ENCODE measurements around the gene CDH20. TPM values are rescaled to one million over a fixed set of nuclear protein-coding genes. Genes with fewer than 3 reads are reported as not detected.

CDH20 gene
- total and polyA plus RNA-seq, 2 donors (not counting 1 experiment from before 2014, with no cell fraction given): 0.24 TPM; not detected in 1

DNA sequence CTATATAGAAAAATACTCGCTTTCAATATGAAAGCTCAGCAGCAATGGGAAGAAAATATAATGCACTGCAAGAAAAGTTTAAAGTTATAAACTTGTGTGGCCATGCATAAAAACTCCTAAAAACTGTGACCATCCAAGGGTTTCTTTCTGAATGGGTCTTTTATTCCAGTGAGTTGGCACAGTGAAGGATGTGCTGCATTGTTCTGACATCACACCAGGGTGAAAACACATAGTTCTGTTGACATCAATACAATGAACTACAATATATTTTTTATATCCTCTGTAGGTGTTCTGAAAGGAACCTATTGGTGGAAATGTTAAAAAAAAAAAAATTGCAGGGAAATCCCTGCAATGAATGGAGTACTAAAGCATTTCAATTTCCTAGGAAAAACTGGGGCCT is 80.2 kb downstream of the CDH20 start:
- Histone ChIP-seq H4K20me1 (ENCODE audit: control insufficient read depth, extremely low read depth, insufficient read depth, low read length) (no peaks in the 10 kb centered on the region), H3K9ac (ENCODE audit: insufficient read depth, low read length) (no peak overlapping the region), H3K9me3 (ENCODE audit: control insufficient read depth, insufficient read depth, low read depth, low read length) (no peaks in the 10 kb centered on the region), H3K27me3 (ENCODE audit: control insufficient read depth, insufficient read depth, low read length) (no peaks in the 10 kb centered on the region), H3K79me2 (ENCODE audit: control insufficient read depth, insufficient read depth, low read length) (no peaks in the 10 kb centered on the region), H3K4me1 (ENCODE audit: control insufficient read depth, extremely low read depth, insufficient read depth, low read length) (no peaks in the 10 kb centered on the region), H3K4me2 (ENCODE audit: extremely low read depth, insufficient read depth, low read length) (no peak overlapping the region), H3K4me3 (replicated peaks in 1 of 4; ENCODE audit: control extremely low read depth in 1 of 4, insufficient read depth in 1 of 4, low read depth in 3 of 4, low read length in 4 of 4) (no peak overlapping the region), H3K27ac (ENCODE audit: insufficient read depth, low read length) (no peak overlapping the region), H3K36me3 (ENCODE audit: control insufficient read depth, insufficient read depth, low read length) (no peaks in the 10 kb centered on the region), H2AFZ (ENCODE audit: low read length) (no peak overlapping the region)
- no peak for DNase-seq (ENCODE audit: low read depth in 2 of 2)
- no peak for TF ChIP-seq EZH2 (IDR thresholded peaks at IDR 0.05; ENCODE audit: low read length, missing control alignments)
- TF ChIP-seq, protein P1, sequence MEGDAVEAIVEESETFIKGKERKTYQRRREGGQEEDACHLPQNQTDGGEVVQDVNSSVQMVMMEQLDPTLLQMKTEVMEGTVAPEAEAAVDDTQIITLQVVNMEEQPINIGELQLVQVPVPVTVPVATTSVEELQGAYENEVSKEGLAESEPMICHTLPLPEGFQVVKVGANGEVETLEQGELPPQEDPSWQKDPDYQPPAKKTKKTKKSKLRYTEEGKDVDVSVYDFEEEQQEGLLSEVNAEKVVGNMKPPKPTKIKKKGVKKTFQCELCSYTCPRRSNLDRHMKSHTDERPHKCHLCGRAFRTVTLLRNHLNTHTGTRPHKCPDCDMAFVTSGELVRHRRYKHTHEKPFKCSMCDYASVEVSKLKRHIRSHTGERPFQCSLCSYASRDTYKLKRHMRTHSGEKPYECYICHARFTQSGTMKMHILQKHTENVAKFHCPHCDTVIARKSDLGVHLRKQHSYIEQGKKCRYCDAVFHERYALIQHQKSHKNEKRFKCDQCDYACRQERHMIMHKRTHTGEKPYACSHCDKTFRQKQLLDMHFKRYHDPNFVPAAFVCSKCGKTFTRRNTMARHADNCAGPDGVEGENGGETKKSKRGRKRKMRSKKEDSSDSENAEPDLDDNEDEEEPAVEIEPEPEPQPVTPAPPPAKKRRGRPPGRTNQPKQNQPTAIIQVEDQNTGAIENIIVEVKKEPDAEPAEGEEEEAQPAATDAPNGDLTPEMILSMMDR (conservative IDR thresholded peaks at IDR 0.05 in 1 of 2, IDR thresholded peaks at IDR 0.05 in 1 of 2; ENCODE audit: low read depth in 1 of 2, low read length in 2 of 2): no peak

DNA sequence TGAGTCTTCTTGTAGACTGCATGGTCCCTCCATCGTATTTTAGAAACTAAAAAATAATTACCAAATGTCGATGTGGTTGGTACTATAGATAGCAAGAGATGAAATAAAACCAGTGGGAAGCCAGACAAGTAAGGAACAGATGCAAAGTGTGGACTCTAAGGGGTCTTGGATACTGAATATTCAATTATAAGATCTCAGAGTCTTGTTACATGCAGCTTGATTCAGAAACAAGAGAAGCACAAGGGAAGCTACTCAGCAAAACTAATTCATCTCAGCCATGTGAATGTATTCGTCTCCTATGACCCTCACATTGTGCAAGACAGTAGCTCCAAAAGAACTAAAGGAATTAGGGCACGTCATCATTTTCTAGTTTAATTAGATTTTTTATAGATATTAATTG is 80.9 kb downstream of the CDH20 start:
- Histone ChIP-seq H3K9ac (ENCODE audit: insufficient read depth, low read length) (no peak overlapping the region), H3K4me3 (replicated peaks in 1 of 4; ENCODE audit: control extremely low read depth in 1 of 4, insufficient read depth in 1 of 4, low read depth in 3 of 4, low read length in 4 of 4) (no peak overlapping the region), H3K9me3 (ENCODE audit: control insufficient read depth, insufficient read depth, low read depth, low read length) (no peaks in the 10 kb centered on the region), H3K36me3 (ENCODE audit: control insufficient read depth, insufficient read depth, low read length) (no peaks in the 10 kb centered on the region), H3K27me3 (ENCODE audit: control insufficient read depth, insufficient read depth, low read length) (no peaks in the 10 kb centered on the region), H2AFZ (ENCODE audit: low read length) (no peak overlapping the region), H3K27ac (ENCODE audit: insufficient read depth, low read length) (no peak overlapping the region), H3K4me2 (ENCODE audit: extremely low read depth, insufficient read depth, low read length) (no peak overlapping the region), H4K20me1 (ENCODE audit: control insufficient read depth, extremely low read depth, insufficient read depth, low read length) (no peaks in the 10 kb centered on the region), H3K79me2 (ENCODE audit: control insufficient read depth, insufficient read depth, low read length) (no peaks in the 10 kb centered on the region), H3K4me1 (ENCODE audit: control insufficient read depth, extremely low read depth, insufficient read depth, low read length) (no peaks in the 10 kb centered on the region)
- DNase-seq (ENCODE audit: low read depth in 2 of 2): no peak
- no peak for TF ChIP-seq EZH2 (IDR thresholded peaks at IDR 0.05; ENCODE audit: low read length, missing control alignments)
- TF ChIP-seq, protein P1 (conservative IDR thresholded peaks at IDR 0.05 in 1 of 2, IDR thresholded peaks at IDR 0.05 in 1 of 2; ENCODE audit: low read depth in 1 of 2, low read length in 2 of 2): no peak

DNA sequence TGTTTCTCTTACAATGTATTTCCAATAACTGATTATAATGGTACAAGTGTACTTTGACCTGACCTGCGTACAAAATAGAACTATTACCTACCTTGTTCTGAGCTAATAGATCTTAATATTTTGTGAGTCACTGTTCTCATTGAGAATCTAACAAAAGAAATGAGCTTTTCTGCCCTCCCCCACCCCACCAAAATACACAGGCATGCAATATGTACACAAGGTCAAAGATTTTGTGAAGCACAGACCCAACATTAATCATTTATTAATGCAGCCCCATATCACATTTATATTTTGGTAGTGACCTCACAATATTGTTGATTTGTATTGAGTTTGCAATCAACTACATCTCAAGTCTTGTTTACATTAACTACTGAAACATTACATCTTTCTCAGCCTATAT is 86.5 kb downstream of the CDH20 start:
- H3K4me2 ChIP-seq (ENCODE audit: extremely low read depth, insufficient read depth, low read length): no peak overlapping the region
- TF ChIP-seq, protein P1 (conservative IDR thresholded peaks at IDR 0.05 in 1 of 2, IDR thresholded peaks at IDR 0.05 in 1 of 2; ENCODE audit: low read depth in 1 of 2, low read length in 2 of 2): no peak
- no peak for TF ChIP-seq EZH2 (IDR thresholded peaks at IDR 0.05; ENCODE audit: low read length, missing control alignments)

More for the DNA sequence above, 86.5 kb downstream of the CDH20 start:
- H2AFZ ChIP-seq (ENCODE audit: low read length): no peak overlapping the region
- H3K9me3 ChIP-seq (ENCODE audit: control insufficient read depth, insufficient read depth, low read depth, low read length): no peaks in the 10 kb centered on the region
- no peaks in the 10 kb centered on the region for H3K36me3 ChIP-seq (ENCODE audit: control insufficient read depth, insufficient read depth, low read length)
- no peaks in the 10 kb centered on the region for H3K79me2 ChIP-seq (ENCODE audit: control insufficient read depth, insufficient read depth, low read length)
- H3K4me1 ChIP-seq (ENCODE audit: control insufficient read depth, extremely low read depth, insufficient read depth, low read length): no peaks in the 10 kb centered on the region
- no peaks in the 10 kb centered on the region for H4K20me1 ChIP-seq (ENCODE audit: control insufficient read depth, extremely low read depth, insufficient read depth, low read length)
- H3K27ac ChIP-seq (ENCODE audit: insufficient read depth, low read length): no peak overlapping the region
- H3K9ac ChIP-seq (ENCODE audit: insufficient read depth, low read length): no peak overlapping the region
- DNase-seq (ENCODE audit: low read depth in 2 of 2): no peak
- H3K4me3 ChIP-seq (replicated peaks in 1 of 4; ENCODE audit: control extremely low read depth in 1 of 4, insufficient read depth in 1 of 4, low read depth in 3 of 4, low read length in 4 of 4): no peak overlapping the region
- H3K27me3 ChIP-seq (ENCODE audit: control insufficient read depth, insufficient read depth, low read length): no peaks in the 10 kb centered on the region

All from fibroblast of lung (primary cell).